PFSK-1 (cell line): ENCODE measurements around the gene RAD51AP2.

Experiments used
- POLR2AphosphoS5 ChIP-seq: IDR thresholded peaks from 2 replicates; pipeline ENCODE4 v1.6.1; 2012; ENCODE audit warnings: low read depth, mild to moderate bottlenecking, control low read depth, low read length, moderate library complexity
- TAF1 ChIP-seq: IDR thresholded peaks from 2 replicates; pipeline ENCODE4 v1.6.1; 2012; ENCODE audit warnings: low read length, control low read depth, borderline replicate concordance; ENCODE audit not compliant: insufficient read depth
- TF ChIP-seq, protein P1 (sequence below), 2 experiments: IDR thresholded peaks; 2 replicates each; pipeline versions ENCODE4 v1.6.1 to v1.8.0; 2011 to 2012; ENCODE audit warnings: low read depth in 2 of 2, low read length in 2 of 2, control low read depth in 1 of 2, inconsistent platforms in 1 of 2, mild to moderate bottlenecking in 1 of 2, moderate library complexity in 1 of 2; ENCODE audit not compliant: insufficient read depth in 1 of 2

- TF ChIP-seq TAF1 (no peak), POLR2AphosphoS5 (no peak)
- TF ChIP-seq, protein P1, sequence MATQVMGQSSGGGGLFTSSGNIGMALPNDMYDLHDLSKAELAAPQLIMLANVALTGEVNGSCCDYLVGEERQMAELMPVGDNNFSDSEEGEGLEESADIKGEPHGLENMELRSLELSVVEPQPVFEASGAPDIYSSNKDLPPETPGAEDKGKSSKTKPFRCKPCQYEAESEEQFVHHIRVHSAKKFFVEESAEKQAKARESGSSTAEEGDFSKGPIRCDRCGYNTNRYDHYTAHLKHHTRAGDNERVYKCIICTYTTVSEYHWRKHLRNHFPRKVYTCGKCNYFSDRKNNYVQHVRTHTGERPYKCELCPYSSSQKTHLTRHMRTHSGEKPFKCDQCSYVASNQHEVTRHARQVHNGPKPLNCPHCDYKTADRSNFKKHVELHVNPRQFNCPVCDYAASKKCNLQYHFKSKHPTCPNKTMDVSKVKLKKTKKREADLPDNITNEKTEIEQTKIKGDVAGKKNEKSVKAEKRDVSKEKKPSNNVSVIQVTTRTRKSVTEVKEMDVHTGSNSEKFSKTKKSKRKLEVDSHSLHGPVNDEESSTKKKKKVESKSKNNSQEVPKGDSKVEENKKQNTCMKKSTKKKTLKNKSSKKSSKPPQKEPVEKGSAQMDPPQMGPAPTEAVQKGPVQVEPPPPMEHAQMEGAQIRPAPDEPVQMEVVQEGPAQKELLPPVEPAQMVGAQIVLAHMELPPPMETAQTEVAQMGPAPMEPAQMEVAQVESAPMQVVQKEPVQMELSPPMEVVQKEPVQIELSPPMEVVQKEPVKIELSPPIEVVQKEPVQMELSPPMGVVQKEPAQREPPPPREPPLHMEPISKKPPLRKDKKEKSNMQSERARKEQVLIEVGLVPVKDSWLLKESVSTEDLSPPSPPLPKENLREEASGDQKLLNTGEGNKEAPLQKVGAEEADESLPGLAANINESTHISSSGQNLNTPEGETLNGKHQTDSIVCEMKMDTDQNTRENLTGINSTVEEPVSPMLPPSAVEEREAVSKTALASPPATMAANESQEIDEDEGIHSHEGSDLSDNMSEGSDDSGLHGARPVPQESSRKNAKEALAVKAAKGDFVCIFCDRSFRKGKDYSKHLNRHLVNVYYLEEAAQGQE (IDR thresholded peaks at IDR 0.05; ENCODE audit: insufficient read depth in 1 of 2, low read depth in 2 of 2, low read length in 2 of 2) = no peak
These were observed 32.7 kb upstream of the RAD51AP2 start for GRCh38 chr2:17550907-17551306.
